Uterus (tissue), 4 donors: ENCODE measurements around the gene SDCCAG8. TPM values are rescaled to one million over a fixed set of nuclear protein-coding genes. Genes with fewer than 3 reads are reported as not detected.

Experiments
- DNase-seq, 2 donors: peaks; one replicate each; pipeline ENCODE4 v3.0.0-alpha.2; 2019 to 2020
- H3K27ac ChIP-seq, 2 donors: fragments of 200-600 bp; sonication (generic); 1 replicate in 1 of 2; 2 replicates in 1 of 2; pipeline ENCODE4 v1.5.1; 2016 to 2018
- H3K27me3 ChIP-seq, 2 donors: fragments of 200-600 bp; sonication (generic); one replicate each; pipeline ENCODE4 v1.5.1; 2018 to 2019; ENCODE audit warnings: control low read depth in 1 of 2
- H3K36me3 ChIP-seq, 2 donors: fragments of 200-600 bp; sonication (generic); one replicate each; pipeline ENCODE4 v1.5.1; 2019; ENCODE audit warnings: control low read depth in 1 of 2
- H3K4me1 ChIP-seq, 2 donors: fragments of 200-600 bp; sonication (generic); one replicate each; pipeline ENCODE4 v1.5.1; 2018 to 2019; ENCODE audit warnings: control low read depth in 1 of 2
- H3K4me3 ChIP-seq, 2 donors: fragments of 200-600 bp; sonication (generic); 1 replicate in 1 of 2; 2 replicates in 1 of 2; pipeline ENCODE4 v1.5.1; 2018 to 2019; ENCODE audit warnings: mild to moderate bottlenecking in 1 of 2
- H3K9me3 ChIP-seq, 2 donors: fragments of 200-600 bp; sonication (generic); one replicate each; pipeline ENCODE4 v1.5.1; 2019; ENCODE audit warnings: control low read depth in 1 of 2
- CTCF ChIP-seq, 4 experiments: fragments of 200-600 bp in 2 of 4; fragments of 450-650 bp in 2 of 4; sonication (generic) in 2 of 4; IDR thresholded peaks; one replicate each; pipeline ENCODE4 v1.5.1; 2016 to 2019; ENCODE audit warnings: antibody characterized with exemption in 4 of 4, mild to moderate bottlenecking in 2 of 4, moderate library complexity in 1 of 4
- POLR2A ChIP-seq, 2 donors: fragments of 450-650 bp; IDR thresholded peaks; one replicate each; pipeline ENCODE4 v1.6.1; 2016; ENCODE audit warnings: antibody characterized with exemption in 2 of 2, mild to moderate bottlenecking in 1 of 2, moderate library complexity in 1 of 2
- intact Hi-C: fragments of 100-400 bp; cut with DNase I; formaldehyde crosslinking; loops from one replicate; pipeline ENCODE4 v1.15.1; 2023; ENCODE audit warnings: low total_unique reads
- microRNA-seq: library from miRNA; unstranded; fragments of <30 nt; microRNA quantifications from one replicate; pipeline ENCODE4, GENCODE V29; 2016; ENCODE audit warnings: borderline microRNAs expressed, borderline replicate concordance
- small RNA-seq: library from RNA; depleted of rRNA; stranded (forward); fragments of <200 nt; gene quantifications from one replicate; pipeline ENCODE3, GENCODE V24; 2016
- total RNA-seq, 4 donors: library from RNA; depleted of rRNA in 3 of 4; stranded (reverse); fragments of >200 nt in 3 of 4; gene quantifications; one replicate each; pipeline versions ENCODE4 v1.1.0 to v1.2.4, GENCODE V29; 2014 to 2023
- donor health status: DM: yes; HTN: yes; CAD: no.

Gene SDCCAG8
- total RNA-seq, 4 donors from 2014 or later, result 19.2 to 54.8 (median 49.7) TPM

GRCh38 chr1:243546457-243546856 is 290.6 kb downstream of the SDCCAG8 start:
- no peaks in the 10 kb centered on the region for H3K27me3 ChIP-seq
- no peaks in the 10 kb centered on the region for H3K9me3 ChIP-seq
- no peak overlapping the region for H3K27ac ChIP-seq
- no peaks in the 10 kb centered on the region for H3K36me3 ChIP-seq
- no peaks in the 10 kb centered on the region for H3K4me1 ChIP-seq
- no peak overlapping the region for H3K4me3 ChIP-seq
- TF ChIP-seq CTCF (IDR thresholded peaks at IDR 0.05) (no peak), POLR2A (IDR thresholded peaks at IDR 0.05) (no peak)
- intact Hi-C loops, result no loop called here
- DNase-seq, result no peak

GRCh38 chr1:243547891-243548290 is 292.1 kb downstream of the SDCCAG8 start:
- intact Hi-C loops, result no loop called here
- Histone ChIP-seq H3K4me1 (no peaks in the 10 kb centered on the region), H3K9me3 (no peaks in the 10 kb centered on the region), H3K27ac (no peak overlapping the region), H3K4me3 (no peak overlapping the region), H3K27me3 (no peaks in the 10 kb centered on the region), H3K36me3 (no peaks in the 10 kb centered on the region)
- TF ChIP-seq CTCF (IDR thresholded peaks at IDR 0.05) (no peak), POLR2A (IDR thresholded peaks at IDR 0.05) (no peak)
- DNase-seq, result no peak

GRCh38 chr1:243548516-243548915 is 292.7 kb downstream of the SDCCAG8 start:
- TF ChIP-seq POLR2A (IDR thresholded peaks at IDR 0.05) (no peak), CTCF (IDR thresholded peaks at IDR 0.05) (no peak)
- H3K4me3 ChIP-seq, result no peak overlapping the region
- DNase-seq, result no peak
- no peak overlapping the region for H3K27ac ChIP-seq
- H3K9me3 ChIP-seq, result no peaks in the 10 kb centered on the region
- H3K36me3 ChIP-seq, result no peaks in the 10 kb centered on the region
- H3K4me1 ChIP-seq, result no peaks in the 10 kb centered on the region
- no peaks in the 10 kb centered on the region for H3K27me3 ChIP-seq
- intact Hi-C loops, result no loop called here

GRCh38 chr1:243549108-243549507 is 293.3 kb downstream of the SDCCAG8 start:
- intact Hi-C loops, result no loop called here
- no peak for DNase-seq
- H3K4me1 ChIP-seq, result no peaks in the 10 kb centered on the region
- no peaks in the 10 kb centered on the region for H3K27me3 ChIP-seq
- H3K27ac ChIP-seq, result no peak overlapping the region
- no peak overlapping the region for H3K4me3 ChIP-seq
- no peaks in the 10 kb centered on the region for H3K9me3 ChIP-seq
- TF ChIP-seq POLR2A (IDR thresholded peaks at IDR 0.05) (no peak), CTCF (IDR thresholded peaks at IDR 0.05) (no peak)
- H3K36me3 ChIP-seq, result no peaks in the 10 kb centered on the region

Small RNA genes within 50 kb of the gene (microRNA-seq; reads per million reads assigned to microRNA genes)
- gene MIR4677, result not detected

Small RNA genes within 50 kb of the gene (small RNA-seq; reads per million reads assigned to genes)
- gene MIR4677, result 2.1 reads per million, percentile 76 among the genes with 10 or more reads in this experiment

Other genes starting within 250 kb of the SDCCAG8 start
- gene CEP170, start 760 bp upstream of the SDCCAG8 start, total RNA-seq, result 100 to 1,000 TPM in 1 of 4 donors, 10 to 100 TPM in 3; 40.3 to 114 (median 55.6) TPM